Measurements from ENCODE around the gene SLC17A9. TPM values are rescaled to one million over a fixed set of nuclear protein-coding genes. Genes with fewer than 3 reads are reported as not detected.
"Not testable (repeated sequence)": the region's sequence is repeated elsewhere in the genome, so short reads cannot be mapped to it uniquely, and the experiment has no call there.

Gene SLC17A9
- total RNA-seq, 1 donor from 2014 or later, result 3.8 TPM

DNA sequence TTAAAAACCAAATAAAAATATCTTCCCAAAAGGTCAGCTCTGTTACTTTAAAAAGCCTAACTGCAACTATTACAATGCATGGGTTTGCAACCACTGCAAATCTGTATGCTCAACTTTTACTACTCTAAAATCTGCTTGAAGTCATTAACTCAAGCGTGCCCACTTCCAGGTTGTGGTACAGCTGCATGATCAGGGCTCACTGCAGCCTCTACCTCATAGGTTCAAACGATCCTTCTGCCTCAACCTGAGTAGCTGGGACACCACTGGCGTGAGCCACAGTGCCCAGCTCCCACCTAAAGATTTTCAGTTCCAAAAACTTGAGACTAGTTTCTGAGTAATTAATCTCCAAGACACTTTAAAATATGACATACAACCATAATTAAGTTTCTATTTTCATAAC, 34.4 kb upstream of the SLC17A9 start:
- ATAC-seq (no peak), DNase-seq (ENCODE audit: low spot score) (no peak)
- intact Hi-C loops (cut with DNase I), result no loop called here

DNA sequence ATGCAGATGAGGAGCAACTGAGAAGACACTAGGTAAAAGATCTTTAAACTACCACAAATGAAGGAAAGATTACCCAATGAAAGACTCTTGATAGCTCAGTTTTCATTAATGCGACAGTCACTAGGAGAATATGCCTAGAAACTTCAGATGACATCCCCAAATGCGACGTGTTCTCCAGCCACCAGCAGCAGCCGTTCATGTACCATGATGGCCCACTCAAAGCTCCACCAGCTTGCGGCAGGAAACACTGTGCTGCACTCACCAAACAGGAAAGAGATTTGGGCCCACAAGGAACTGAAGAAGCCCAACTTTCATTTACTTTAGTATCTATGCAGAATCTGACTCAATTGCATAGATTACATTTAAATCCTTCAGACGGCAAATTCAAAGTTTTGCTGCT, 33.7 kb upstream of the SLC17A9 start:
- DNase-seq (ENCODE audit: low spot score), result no peak
- ATAC-seq, result no peak
- intact Hi-C loops (cut with DNase I), result no loop called here

DNA sequence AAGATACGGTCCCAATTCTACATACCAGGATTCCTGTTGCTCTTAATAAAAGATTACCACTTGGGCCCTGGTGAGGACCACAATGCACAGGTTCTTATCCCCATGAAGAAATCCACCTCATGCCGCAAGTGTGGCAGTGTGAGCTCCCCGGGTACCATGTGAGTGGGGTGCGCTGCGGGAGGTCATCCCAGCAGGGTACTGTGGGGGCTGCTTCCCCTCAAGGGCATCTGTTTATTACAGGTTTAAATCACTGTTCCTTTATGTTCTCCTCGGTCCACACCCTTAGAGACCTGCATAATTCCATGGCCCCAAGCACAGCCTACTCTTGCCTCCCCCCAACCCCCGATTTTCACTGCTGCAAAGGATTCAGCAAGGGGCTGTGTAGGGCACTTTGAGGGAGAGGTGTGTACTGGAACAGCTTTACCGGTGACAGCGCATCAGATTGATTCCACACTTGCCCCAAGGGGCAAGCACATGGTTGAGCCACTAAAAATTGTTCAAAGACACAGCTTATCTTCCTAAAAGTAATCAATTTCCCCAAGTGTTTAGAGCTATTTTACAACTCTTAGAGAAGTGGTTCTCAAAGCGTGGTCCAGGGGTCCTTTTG, 32.4 kb upstream of the SLC17A9 start:
- ATAC-seq, result no peak
- intact Hi-C loops (cut with DNase I), result no loop called here
- DNase-seq (ENCODE audit: low spot score), result no peak

DNA sequence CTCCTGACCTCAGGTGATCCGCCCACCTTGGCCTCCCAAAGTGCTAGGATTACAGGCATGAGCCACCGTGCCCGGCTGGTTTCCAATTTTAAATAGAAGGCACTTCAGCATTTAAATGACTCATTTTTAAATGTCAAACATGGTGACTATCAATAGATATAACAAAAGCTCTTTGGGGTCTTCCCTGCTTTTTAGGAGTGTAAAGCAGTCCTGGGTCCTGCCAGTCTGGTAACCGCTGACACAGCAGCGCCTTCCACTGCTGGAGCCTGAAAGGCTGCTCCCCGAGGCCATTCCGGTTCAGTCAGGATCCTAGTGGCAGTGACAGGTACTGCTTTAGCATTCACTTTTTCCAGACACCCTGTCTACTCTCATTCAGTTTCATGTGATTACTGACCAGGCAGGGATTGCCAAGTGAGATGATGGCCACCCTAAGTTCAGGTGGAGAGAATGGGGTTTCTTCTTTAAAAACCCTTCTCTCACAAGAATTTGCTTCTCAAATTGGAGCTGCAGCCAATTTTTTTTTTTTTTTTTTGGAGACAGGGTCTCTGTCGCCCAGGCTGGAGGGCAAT, 31.3 kb upstream of the SLC17A9 start:
- peak; percentile 49 for ATAC-seq
- DNase-seq (ENCODE audit: low spot score), result no peak
- intact Hi-C loops (cut with DNase I), result no loop called here

DNA sequence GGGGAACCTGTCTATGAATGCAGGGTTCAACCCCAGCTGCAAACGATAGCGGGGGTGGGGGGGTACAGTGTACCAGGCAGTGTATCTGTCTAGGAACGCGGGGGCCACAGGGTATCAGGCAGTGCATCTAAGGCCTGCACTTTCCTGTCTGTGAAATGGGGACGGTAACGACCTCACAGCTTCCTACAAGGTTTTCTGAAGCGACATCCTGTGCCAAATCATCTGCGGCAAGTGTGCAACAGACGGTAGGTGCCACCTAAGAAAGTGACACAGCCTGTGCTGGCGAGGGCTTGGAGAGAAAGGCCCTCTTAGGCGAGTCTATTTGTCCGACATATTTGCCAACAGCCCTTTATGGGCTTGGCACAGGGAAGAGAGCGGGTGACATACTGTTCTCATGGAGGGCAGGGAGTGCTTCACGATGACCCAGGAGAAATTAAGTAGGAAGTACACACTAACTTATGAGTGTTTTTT, 30.0 kb upstream of the SLC17A9 start:
- DNase-seq (ENCODE audit: low spot score) (no peak), ATAC-seq (no peak)
- intact Hi-C loops (cut with DNase I), result no loop called here

DNA sequence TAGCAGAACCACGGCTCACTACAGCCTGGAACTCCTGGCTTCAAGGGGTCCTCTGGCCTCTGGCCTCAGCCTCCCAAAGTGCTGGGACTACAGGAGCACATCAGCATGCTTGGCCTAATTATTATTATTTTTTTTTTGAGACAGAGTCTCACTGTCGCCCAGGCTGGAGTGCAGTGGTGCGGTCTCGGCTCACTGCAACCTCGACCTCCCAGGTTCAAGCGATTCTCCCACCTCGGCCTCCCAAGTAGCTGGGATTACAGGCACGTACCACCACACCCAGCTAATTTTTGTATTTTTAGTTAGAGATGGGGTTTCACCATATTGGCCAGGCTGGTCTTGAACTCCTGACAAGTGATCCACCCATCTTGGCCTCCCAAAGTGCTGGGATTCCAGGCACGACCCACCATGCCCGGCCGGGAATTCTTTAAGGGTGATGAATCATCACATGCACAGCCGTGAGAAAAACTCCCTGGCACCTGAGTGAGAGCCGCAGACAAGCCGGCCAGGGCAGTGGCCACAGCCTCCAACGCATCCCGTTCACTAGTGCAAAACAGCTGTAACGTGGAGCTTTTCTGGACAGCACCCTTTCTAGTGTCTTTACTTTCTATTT, 29.3 kb upstream of the SLC17A9 start:
- intact Hi-C loops (cut with DNase I); ATAC-seq; DNase-seq (ENCODE audit: low spot score): not testable (repeated sequence)

DNA sequence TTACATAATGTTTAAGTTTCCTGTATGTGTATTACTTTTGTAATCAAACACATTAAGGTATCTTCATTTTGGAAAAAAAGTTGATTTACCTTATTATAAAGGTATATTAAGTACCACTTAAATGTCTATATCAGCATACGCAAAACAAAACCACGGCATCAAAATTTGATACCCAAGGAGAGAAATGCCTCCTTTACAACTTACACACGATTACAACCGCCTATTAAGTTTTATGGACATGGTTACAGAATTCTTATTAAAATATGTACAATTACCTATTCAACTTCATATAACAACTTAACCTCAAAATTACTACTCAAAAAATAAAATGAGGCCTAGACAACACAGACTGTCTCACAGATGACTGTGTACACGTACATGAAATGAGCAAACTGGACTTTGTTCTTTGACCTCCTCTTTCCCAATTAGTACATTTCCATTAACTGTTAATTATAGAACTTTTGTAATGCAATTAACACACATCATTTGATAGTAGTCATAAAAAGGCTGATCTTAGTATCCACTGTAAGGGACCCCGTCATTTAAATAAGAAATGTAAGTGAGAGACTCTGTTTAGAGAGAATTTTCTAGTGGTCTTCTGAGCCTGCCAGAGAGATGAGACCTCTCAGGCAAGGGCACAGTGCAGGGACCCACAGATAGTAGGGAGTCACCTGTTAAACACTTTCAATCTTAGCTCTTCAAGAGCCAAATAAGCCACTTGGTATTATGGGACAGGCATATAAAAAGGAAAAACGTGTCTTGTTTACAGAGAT, 28.7 kb upstream of the SLC17A9 start:
- intact Hi-C loops (cut with DNase I), result no loop called here
- ATAC-seq, result no peak

DNA sequence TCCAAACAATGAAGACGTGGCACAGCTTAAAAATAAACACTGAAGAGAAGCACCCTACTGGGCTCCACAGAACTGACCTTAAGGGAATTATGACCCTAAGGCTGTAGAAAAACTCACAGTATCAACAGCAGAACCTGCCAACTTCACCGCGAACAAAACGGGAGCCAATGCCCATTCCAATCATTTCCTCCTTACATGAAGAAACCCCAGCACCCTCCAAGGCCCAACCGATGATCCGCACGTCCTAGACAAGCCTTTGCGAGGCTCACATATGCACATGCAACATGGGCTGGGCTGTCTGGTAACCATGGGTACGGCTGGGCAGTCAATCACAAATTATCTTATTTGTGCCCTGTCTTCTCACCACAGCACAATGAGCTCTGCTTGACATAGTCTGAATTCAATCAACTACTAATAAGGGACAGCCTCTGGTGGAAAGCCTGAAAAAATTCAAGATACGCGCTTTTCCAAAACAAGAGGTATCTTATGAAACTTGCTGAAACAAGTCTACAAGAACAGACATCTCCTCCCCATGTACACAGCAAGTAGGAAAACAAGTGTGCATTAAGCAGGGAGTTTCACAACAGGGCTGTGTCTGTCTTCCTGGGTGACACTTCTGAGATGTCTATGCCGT, 27.9 kb upstream of the SLC17A9 start:
- DNase-seq (ENCODE audit: low spot score) (no peak), ATAC-seq (no peak)
- intact Hi-C loops (cut with DNase I), result no loop called here

More for the DNA sequence above, 28.7 kb upstream of the SLC17A9 start:
- DNase-seq (ENCODE audit: low spot score), result no peak

DNA sequence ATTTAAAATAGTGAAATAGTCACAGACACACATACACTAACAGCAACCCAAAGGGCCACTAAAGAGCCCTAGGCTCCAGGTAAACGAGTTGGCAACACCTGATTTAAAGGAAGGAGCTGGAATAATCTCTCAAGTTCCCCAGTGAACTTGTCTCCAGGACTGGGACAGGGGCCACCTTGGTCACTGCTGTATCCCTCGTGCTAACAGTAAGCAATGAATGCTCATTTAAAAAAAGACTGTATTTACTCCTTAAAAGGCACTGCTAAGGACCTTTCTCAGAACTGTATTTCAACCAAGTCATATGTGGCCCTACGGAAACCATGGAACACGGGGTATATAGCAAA, 27.5 kb upstream of the SLC17A9 start:
- intact Hi-C loops (cut with DNase I), result no loop called here
- no peak for ATAC-seq
- DNase-seq (ENCODE audit: low spot score), result no peak

DNA sequence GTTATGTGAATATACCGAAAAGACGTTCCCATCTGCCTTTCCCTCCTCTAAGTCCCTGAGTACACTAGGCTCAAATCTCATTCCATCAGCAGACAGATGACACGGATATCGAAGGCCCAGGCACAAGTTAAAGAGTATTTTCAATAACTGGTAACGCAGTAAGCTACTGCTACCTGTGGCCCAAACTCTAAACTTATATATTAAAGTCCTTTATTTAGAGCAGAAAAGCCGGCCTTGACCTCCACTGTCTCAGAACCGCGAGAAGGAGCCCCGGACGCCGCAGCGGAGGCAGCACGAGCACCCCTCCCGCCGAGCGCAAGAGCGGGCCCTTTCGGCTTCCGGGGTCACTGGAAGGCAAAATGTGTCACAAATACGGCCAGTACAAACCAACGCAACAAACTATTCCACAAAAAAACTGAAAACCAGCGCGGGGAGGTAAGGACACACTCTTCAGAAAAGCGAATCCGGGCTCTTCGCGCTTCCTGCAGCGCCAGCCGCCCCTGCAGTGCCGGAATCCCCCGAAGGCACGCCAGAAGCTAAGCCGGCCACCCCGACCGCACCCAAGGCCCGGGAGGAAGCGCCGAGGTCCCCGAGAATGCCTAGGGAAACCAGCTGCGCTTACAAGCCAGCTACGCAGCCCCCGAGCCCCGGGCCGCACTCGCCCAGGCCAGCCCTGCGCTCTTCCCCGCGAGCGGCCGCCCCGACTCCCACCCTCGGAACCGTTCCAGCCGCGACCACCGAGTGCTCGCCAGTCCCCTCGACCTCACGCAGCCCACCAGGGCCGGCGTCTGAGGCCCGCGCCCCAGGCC, 26.9 kb upstream of the SLC17A9 start:
- intact Hi-C loops (cut with DNase I), result no loop called here
- DNase-seq (ENCODE audit: low spot score), result peak; percentile 65
- ATAC-seq, result no peak

DNA sequence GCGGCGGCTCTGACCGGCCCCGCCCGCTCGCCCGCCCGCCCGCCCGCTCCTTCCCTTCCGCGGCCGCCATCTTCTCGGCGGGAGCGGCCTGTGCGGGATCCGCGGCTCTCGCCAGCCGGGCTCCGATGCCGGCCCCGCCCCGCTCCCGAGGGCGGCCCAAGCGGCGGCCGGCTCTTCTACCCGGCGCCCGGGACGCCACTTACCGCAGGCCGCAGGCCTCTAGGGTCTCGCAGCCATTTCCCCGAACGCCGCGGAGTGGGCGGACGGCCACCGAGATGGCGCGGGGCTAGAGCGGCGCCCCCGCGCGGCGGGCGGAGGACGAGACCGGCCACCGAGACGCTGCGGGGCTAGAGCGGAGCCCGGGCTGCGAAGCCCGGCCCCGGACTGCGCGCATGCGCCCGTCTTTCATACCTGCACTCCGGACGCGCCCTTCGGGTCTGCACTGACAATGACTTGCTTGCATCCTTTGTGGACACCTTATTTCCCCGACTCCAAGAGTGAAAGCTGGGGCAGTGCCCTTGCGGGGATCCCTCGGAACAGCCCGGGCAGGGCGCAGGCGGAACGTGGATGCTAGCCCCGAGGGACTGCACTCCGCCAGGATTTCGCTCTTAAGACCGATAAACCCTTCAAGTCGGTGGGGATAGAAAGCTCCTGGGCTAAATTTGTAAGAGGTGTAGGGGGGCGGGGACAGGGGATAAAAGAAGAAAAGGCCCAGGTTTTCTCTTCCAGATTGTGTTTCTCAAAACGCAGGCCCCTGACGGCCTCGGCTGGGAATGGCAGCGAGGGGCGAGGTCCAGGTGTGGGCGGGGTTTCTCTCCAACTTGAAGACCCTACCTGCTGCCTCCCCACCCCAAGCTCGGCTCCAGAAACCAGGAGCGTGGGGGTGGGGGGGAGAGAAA, 26.0 kb upstream of the SLC17A9 start, which contains the start of gene DIDO1:
Gene DIDO1, minus strand, starts transcription at position 277 of the 899 bp plus-strand sequence.
- DNase-seq (ENCODE audit: low spot score) (peak; percentile 93), ATAC-seq (peak; percentile 87)
- intact Hi-C loops (cut with DNase I), result no loop called here

DNA sequence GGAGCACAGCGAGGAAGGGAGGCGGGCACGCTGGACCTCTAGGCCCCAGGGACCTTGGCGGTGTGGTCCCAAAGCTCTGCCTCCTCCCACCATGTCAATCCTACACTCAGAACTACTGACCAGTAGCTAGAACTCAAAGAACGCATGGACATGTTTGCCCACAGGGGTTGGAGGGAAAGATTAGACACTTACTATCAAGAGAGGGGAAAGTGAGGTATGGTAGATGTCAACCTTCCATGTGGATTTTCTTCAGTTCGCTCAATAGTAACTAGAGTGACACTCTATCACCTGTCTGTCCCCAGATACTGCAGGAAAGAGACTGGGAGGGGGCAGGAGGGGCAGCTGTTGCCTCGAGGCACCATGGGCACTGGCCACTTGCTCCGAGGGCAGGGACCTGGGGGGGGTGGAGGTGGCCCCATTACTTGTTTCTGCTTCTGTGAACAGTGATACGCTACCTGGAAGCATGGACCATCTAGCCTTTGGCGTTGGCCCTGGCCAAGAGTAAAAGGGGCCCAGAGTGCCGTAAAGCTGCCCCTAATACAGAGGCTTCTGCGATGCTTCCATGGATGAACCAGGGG, 25.3 kb upstream of the SLC17A9 start:
- intact Hi-C loops (cut with DNase I), result no loop called here
- no peak for DNase-seq (ENCODE audit: low spot score)
- no peak for ATAC-seq

DNA sequence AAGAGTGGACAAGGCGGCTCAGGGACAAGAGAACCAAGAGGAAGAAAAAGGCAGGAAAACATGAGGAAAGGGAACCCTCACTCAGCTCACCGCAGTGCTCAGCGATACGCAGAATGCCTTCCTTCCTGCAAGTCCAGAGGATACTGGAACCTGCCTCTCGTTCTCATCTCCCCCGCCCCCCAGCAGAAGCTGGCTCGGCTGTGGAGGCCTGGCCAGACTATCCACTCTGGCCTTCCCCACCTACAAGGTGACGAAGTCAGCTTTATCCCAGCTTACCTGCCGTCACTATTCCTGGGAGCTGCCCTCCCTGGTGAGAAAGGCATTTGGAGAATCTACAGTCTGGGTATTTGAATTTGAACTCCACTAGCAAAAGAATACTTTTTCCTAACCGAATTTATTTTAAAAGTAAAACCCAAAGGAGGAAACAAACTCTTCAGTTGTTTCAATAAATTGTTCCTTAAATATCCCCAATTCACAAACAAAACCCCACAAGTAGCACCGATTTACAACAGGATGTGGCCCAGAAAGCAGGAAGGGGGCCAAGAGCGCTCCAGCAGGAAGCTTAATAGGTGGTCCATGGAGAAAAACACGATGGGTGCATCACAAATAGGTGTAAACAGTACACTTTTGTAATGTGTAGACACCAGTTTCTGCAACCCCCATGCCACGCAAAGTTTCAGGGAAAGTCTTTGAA, 24.1 kb upstream of the SLC17A9 start:
- intact Hi-C loops (cut with DNase I), result no loop called here
- no peak for ATAC-seq
- DNase-seq (ENCODE audit: low spot score), result no peak

DNA sequence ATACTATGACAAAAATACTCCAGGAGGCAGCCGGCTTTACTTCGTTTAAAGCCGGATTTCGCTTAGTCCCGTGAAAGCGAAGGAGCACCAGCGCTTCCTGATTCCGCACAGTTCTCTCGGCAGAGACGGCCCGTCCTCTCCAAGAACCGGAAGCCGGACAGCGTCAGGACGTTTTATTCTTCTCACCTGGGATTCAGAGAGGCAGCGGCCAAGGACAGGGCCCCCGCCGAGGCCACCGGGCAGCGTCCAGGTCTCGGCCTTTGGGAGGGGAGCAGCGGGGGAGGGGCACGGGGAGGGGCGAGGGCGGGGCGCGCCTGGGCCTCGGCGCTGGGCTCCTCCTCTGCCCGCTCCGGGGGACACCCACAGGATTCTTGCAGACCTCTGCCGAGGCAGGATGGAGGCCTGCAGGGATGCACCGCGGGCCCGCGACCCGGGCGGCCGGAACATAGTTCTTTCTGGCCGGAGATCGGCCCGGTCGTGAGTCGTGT, 23.4 kb upstream of the SLC17A9 start:
- DNase-seq (ENCODE audit: low spot score) (peak; percentile 79), ATAC-seq (peak; percentile 78)
- intact Hi-C loops (cut with DNase I), result no loop called here

DNA sequence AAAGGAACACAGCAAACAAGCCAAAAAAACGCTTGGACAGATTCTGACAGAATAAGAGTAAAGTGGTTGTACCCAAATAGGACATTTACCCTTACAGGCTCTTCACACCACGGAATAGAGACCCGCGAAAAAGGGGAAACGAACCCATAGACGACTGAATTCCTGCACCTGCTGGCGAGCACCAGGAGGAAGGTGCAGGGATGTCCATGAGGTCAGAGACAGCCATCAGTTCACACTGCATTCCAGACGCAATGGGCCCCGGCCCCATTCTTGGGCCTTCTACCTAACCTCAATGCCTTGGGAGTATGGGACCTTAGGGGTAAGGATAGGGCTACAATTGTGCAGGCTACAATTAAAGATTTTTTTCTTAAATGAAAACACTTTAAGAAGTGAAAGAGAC, 21.0 kb upstream of the SLC17A9 start:
- intact Hi-C loops (cut with DNase I), result no loop called here
- DNase-seq (ENCODE audit: low spot score) (no peak), ATAC-seq (no peak)

DNA sequence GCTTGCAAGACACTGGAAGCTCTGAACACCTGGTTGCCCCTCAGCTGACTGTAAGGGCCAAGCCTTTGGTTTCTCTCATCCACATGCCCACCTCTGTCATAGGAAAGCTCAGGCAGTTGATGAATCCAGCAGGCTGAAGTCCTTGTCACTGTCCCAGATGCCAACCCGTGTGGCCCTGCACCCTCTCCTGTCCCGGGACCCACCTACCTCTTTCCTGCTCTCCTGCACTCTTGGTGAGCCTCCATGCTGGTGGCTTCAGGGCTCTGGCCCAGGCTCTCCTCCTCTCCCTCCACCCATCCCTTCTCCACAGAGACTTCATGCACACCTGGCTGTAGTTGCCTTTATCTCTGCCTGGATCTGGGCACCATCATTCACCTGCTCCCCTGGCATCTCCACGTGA, 18.5 kb upstream of the SLC17A9 start:
- DNase-seq (ENCODE audit: low spot score), result no peak
- ATAC-seq, result no peak
- intact Hi-C loops (cut with DNase I), result no loop called here

Data from sciatic nerve (tissue), 2 donors.